Astrocyte (in vitro differentiated cells and primary cell): Measurements from ENCODE around the gene IRF1. TPM values are rescaled to one million over a fixed set of nuclear protein-coding genes. Genes with fewer than 3 reads are reported as not detected.
A peak's percentile ranks its signal among the peaks of the same experiment; 100 is the strongest.

Experiments
- DNase-seq: peaks from one replicate; pipeline ENCODE4 v3.0.0-alpha.2; 2010; ENCODE audit warnings: low read depth
- FAIRE-seq: peaks from 2 replicates; lab custom pipeline; 2011; peaks lifted over from hg19 to GRCh38; lab: Jason Lieb, UNC
- H2AFZ ChIP-seq: 2 replicates; pipeline ENCODE4 v1.6.0; 2012; ENCODE audit warnings: low read depth, low read length, inconsistent platforms
- H3K27ac ChIP-seq: 2 replicates; pipeline ENCODE4 v1.5.1; 2011; ENCODE audit warnings: low read depth, low read length, inconsistent platforms
- H3K27me3 ChIP-seq: 2 replicates; pipeline ENCODE4 v1.6.0; 2011; ENCODE audit warnings: low read length, inconsistent platforms; ENCODE audit not compliant: insufficient read depth
- H3K36me3 ChIP-seq: 2 replicates; pipeline ENCODE4 v1.5.1; 2011; ENCODE audit warnings: low read length, inconsistent platforms; ENCODE audit not compliant: insufficient read depth
- H3K4me1 ChIP-seq: 2 replicates; pipeline ENCODE4 v1.5.1; 2011; ENCODE audit warnings: low read length, inconsistent platforms; ENCODE audit not compliant: insufficient read depth
- H3K4me2 ChIP-seq: 2 replicates; pipeline ENCODE4 v1.6.0; 2012; ENCODE audit warnings: low read length, inconsistent platforms
- H3K4me3 ChIP-seq: 2 replicates; pipeline ENCODE4 v1.5.1; 2011; ENCODE audit warnings: low read depth, mild to moderate bottlenecking, low read length, inconsistent platforms; ENCODE audit not compliant: insufficient read depth
- H3K79me2 ChIP-seq: 2 replicates; pipeline ENCODE4 v1.6.0; 2012; ENCODE audit warnings: mild to moderate bottlenecking, low read length, inconsistent platforms; ENCODE audit not compliant: insufficient read depth
- H3K9ac ChIP-seq: 2 replicates; pipeline ENCODE4 v1.6.0; 2012; ENCODE audit warnings: mild to moderate bottlenecking, low read length, inconsistent platforms
- H3K9me3 ChIP-seq: 2 replicates; pipeline ENCODE4 v1.5.1; 2012; ENCODE audit warnings: low read depth, mild to moderate bottlenecking, low read length, inconsistent platforms; ENCODE audit not compliant: insufficient read depth
- H4K20me1 ChIP-seq: 2 replicates; pipeline ENCODE4 v1.6.0; 2012; ENCODE audit warnings: low read length, inconsistent platforms; ENCODE audit not compliant: insufficient read depth
- H3K27ac Mint-ChIP-seq: one replicate; pipeline ENCODE4 v1.8.0; 2021; ENCODE audit warnings: mild to moderate bottlenecking, mixed read lengths; ENCODE audit not compliant: unreplicated experiment
- H3K27me3 Mint-ChIP-seq: one replicate; pipeline ENCODE4 v1.8.0; 2021; ENCODE audit warnings: low read depth, mixed read lengths; ENCODE audit not compliant: unreplicated experiment
- H3K36me3 Mint-ChIP-seq: one replicate; pipeline ENCODE4 v1.8.0; 2021; ENCODE audit warnings: low read depth, mixed read lengths; ENCODE audit not compliant: unreplicated experiment
- H3K4me1 Mint-ChIP-seq: one replicate; pipeline ENCODE4 v1.8.0; 2021; ENCODE audit warnings: low read depth, mixed read lengths; ENCODE audit not compliant: unreplicated experiment
- H3K4me3 Mint-ChIP-seq: one replicate; pipeline ENCODE4 v1.8.0; 2021; ENCODE audit warnings: mild to moderate bottlenecking, moderate library complexity, mixed read lengths; ENCODE audit not compliant: unreplicated experiment
- H3K9me3 Mint-ChIP-seq: one replicate; pipeline ENCODE4 v1.8.0; 2021; ENCODE audit warnings: mild to moderate bottlenecking, mixed read lengths; ENCODE audit not compliant: unreplicated experiment
- CTCF ChIP-seq: IDR thresholded peaks from 2 replicates; pipeline ENCODE4 v1.5.1; 2011; ENCODE audit warnings: low read depth, mild to moderate bottlenecking, inconsistent platforms, low read length, moderate library complexity; ENCODE audit not compliant: insufficient read depth
- EZH2 ChIP-seq: IDR thresholded peaks from 2 replicates; pipeline ENCODE4 v1.6.1; 2012; ENCODE audit warnings: mild to moderate bottlenecking, low read length, inconsistent platforms; ENCODE audit not compliant: insufficient read depth
- total RNA-seq: library from RNA; stranded (reverse); gene quantifications from 2 replicates; pipeline ENCODE4 v1.2.1, GENCODE V29; 2021

The IRF1 gene
- total RNA-seq, 1 donor from 2014 or later: 39.7 TPM

GRCh38 chr5:132462856-132463745, 27.5 kb downstream of the IRF1 start:
- no peaks in the 10 kb centered on the region for H3K9me3 ChIP-seq
- FAIRE-seq (no peak), DNase-seq (no peak)
- Mint-ChIP-seq H3K27ac (peak overlapping the region; percentile 79), H3K9me3 (no peaks in the 10 kb centered on the region), H3K27me3 (no peaks in the 10 kb centered on the region), H3K36me3 (peaks cover 9% of the 10 kb centered on the region), H3K4me3 (peak overlapping the region; percentile 12), H3K4me1 (peaks cover 62% of the 10 kb centered on the region)
- no peak overlapping the region for H3K27ac ChIP-seq
- H3K4me1 ChIP-seq: peaks cover 39% of the 10 kb centered on the region
- H3K79me2 ChIP-seq: no peaks in the 10 kb centered on the region
- no peak overlapping the region for H3K4me3 ChIP-seq
- H3K27me3 ChIP-seq: no peaks in the 10 kb centered on the region
- TF ChIP-seq CTCF: no peak
- no peak for TF ChIP-seq EZH2
- H3K36me3 ChIP-seq: no peaks in the 10 kb centered on the region
- no peaks in the 10 kb centered on the region for H4K20me1 ChIP-seq
- H3K4me2 ChIP-seq: no peak overlapping the region
- no peak overlapping the region for H3K9ac ChIP-seq
- H2AFZ ChIP-seq: no peak overlapping the region

GRCh38 chr5:132462333-132462732, 28.2 kb downstream of the IRF1 start:
- Histone ChIP-seq H3K4me2 (no peak overlapping the region), H4K20me1 (no peaks in the 10 kb centered on the region), H2AFZ (no peak overlapping the region), H3K27ac (no peak overlapping the region), H3K27me3 (no peaks in the 10 kb centered on the region), H3K36me3 (no peaks in the 10 kb centered on the region), H3K79me2 (no peaks in the 10 kb centered on the region), H3K4me3 (no peak overlapping the region), H3K9ac (no peak overlapping the region), H3K4me1 (peaks cover 41% of the 10 kb centered on the region), H3K9me3 (no peaks in the 10 kb centered on the region)
- peaks cover 64% of the 10 kb centered on the region for H3K4me1 Mint-ChIP-seq
- H3K36me3 Mint-ChIP-seq: peaks cover 9% of the 10 kb centered on the region
- FAIRE-seq (no peak), DNase-seq (no peak)
- no peak for TF ChIP-seq CTCF
- TF ChIP-seq EZH2: no peak
- no peaks in the 10 kb centered on the region for H3K9me3 Mint-ChIP-seq
- no peaks in the 10 kb centered on the region for H3K27me3 Mint-ChIP-seq
- no peak overlapping the region for H3K4me3 Mint-ChIP-seq
- peak overlapping the region; percentile 56 for H3K27ac Mint-ChIP-seq

DNA sequence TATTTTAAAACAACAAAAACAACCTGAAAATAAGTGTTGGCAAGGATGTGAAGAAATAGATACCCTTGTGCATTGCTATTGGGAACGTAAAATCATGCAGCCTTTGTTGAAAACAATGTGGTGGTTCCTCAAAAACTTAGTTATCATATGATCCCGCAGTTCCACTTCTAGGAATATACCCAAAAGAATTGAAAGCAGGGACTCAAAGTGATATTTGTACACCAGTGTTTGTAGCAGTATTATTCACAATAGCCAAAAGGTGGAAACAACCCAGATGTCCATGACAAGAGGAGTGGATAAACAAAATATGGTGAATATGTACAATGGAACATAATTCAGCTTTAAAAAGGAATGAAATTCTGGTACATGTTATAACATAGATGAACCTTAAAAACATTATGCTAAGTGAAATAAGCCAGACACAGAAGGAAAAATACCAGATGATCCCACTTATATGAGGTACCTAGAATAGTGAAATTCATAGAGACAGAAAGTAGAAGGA, 29.0 kb downstream of the IRF1 start:
- no peak for TF ChIP-seq EZH2
- TF ChIP-seq CTCF: no peak
- no peaks in the 10 kb centered on the region for H3K36me3 ChIP-seq
- Mint-ChIP-seq H3K27ac (no peak overlapping the region), H3K9me3 (no peaks in the 10 kb centered on the region), H3K4me3 (no peak overlapping the region), H3K36me3 (peaks cover 7% of the 10 kb centered on the region), H3K27me3 (no peaks in the 10 kb centered on the region), H3K4me1 (peaks cover 70% of the 10 kb centered on the region)
- peaks cover 46% of the 10 kb centered on the region for H3K4me1 ChIP-seq
- no peak overlapping the region for H3K4me2 ChIP-seq
- no peak overlapping the region for H3K4me3 ChIP-seq
- no peaks in the 10 kb centered on the region for H3K27me3 ChIP-seq
- H3K9ac ChIP-seq: no peak overlapping the region
- no peaks in the 10 kb centered on the region for H4K20me1 ChIP-seq
- FAIRE-seq (no peak), DNase-seq (no peak)
- H3K9me3 ChIP-seq: no peaks in the 10 kb centered on the region
- no peaks in the 10 kb centered on the region for H3K79me2 ChIP-seq
- H2AFZ ChIP-seq: no peak overlapping the region
- H3K27ac ChIP-seq: no peak overlapping the region
